ENCODE measurements around the gene AP5M1.

AP5M1 gene

GRCh38 chr14:57287745-57288144, 19.0 kb downstream of the AP5M1 start:
- POLR2A ChIA-PET = no interaction called here
- no peak for TF ChIP-seq CTCF (IDR thresholded peaks at IDR 0.05; ENCODE audit: insufficient read depth, low read length, missing control alignments)
- no peak for DNase-seq (ENCODE audit: low read depth, low spot score)
- CTCF ChIA-PET = no interaction called here
- H3K4me3 ChIP-seq (ENCODE audit: low read depth, low read length) = no peak overlapping the region

DNA sequence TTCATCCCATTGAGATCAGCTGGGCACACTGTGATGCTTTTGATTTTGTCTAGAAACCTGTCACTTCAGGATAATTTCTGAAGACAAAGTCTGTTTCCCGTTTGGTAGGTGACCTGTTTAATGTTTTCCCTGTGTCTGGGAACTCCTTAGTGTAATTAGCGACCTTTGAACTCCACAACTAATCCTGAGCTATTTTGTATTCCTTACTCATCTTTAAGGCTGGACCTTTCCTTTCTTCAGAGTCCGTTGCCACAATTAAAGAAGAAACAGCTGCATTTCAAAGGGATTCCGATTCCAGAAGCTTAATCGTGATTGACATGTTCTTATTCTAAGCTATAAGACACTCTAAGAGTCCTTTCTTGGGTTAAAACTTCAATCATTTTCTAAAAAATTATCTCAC, 22.0 kb downstream of the AP5M1 start:
- CTCF ChIA-PET = interaction anchor here (1.5 to 2.3 kb wide), 2 partner anchors 800 to 803 kb away, joined by 5 to 8 read pairs; no protein-coding TSS in a partner anchor
- no peak for DNase-seq (ENCODE audit: low read depth, low spot score)
- POLR2A ChIA-PET = no interaction called here
- no peak for TF ChIP-seq CTCF (IDR thresholded peaks at IDR 0.05; ENCODE audit: insufficient read depth, low read length, missing control alignments)
- no peak overlapping the region for H3K4me3 ChIP-seq (ENCODE audit: low read depth, low read length)

GRCh38 chr14:57291692-57292647, 23.2 kb downstream of the AP5M1 start:
- ChIA-PET POLR2A (no interaction called here), CTCF (interaction anchor here (2.3 kb wide), 1 partner anchor 804 kb away, joined by 8 read pairs; no protein-coding TSS in a partner anchor)
- no peak overlapping the region for H3K4me3 ChIP-seq (ENCODE audit: low read depth, low read length)
- DNase-seq (ENCODE audit: low read depth, low spot score) = no peak
- no peak for TF ChIP-seq CTCF (IDR thresholded peaks at IDR 0.05; ENCODE audit: insufficient read depth, low read length, missing control alignments)

DNA sequence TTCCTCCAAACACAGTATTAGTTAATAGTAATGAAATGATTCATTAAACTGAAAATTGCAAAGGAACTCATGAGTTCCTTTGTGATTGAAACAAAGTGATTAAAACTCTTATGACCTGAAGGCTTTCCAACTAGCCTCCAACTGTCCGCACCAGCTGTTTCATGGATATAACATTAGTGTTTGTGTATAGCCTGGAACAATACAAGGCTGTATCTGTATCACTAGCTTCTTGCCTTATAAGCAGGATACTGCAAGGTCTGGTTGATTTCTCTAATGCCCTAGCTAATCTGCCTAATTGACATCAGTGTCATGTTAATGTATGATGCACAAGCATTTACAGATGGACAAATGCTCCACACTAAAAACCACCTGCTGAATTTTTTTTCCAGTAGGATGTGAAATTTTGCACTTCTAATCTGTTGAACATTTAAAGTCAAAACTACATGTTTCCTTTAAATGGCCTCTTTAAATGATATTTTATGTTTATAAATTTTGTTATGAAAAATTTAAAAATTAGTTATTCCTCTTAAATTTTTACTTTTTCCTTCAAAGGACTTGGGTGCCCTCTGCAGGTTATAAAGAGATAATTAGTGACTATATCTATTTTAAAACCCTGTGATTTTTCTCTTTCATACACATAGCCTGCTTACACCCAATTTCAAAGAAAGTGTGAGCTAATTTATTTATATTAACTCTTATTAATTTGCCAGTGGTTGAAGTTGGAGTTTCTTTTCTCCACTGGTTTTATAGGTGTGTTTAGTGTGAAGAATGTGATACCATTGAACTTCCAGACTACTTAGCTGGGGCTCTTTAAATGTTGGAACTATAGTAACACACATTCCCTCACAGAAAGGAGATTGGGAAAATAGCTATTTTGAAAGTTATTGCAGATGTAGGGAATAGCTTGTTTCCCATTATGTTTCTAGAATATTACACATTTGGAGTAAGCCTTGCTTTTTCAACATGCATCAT, 25.4 kb downstream of the AP5M1 start:
- POLR2A ChIA-PET = no interaction called here
- TF ChIP-seq CTCF (IDR thresholded peaks at IDR 0.05; ENCODE audit: insufficient read depth, low read length, missing control alignments) = no peak
- CTCF ChIA-PET = interaction anchor here (0.6 to 2.9 kb wide), 22 partner anchors 9 to 807 kb away, joined by 3 to 31 read pairs (median 5); no protein-coding TSS in a partner anchor
- H3K4me3 ChIP-seq (ENCODE audit: low read depth, low read length) = no peak overlapping the region
- no peak for DNase-seq (ENCODE audit: low read depth, low spot score)

GRCh38 chr14:57295239-57295638, 26.5 kb downstream of the AP5M1 start:
- no peak overlapping the region for H3K4me3 ChIP-seq (ENCODE audit: low read depth, low read length)
- DNase-seq (ENCODE audit: low read depth, low spot score) = no peak
- CTCF ChIA-PET = interaction anchor here (1.3 to 2.9 kb wide), 7 partner anchors 14 to 808 kb away, joined by 4 to 31 read pairs (median 5); no protein-coding TSS in a partner anchor
- no peak for TF ChIP-seq CTCF (IDR thresholded peaks at IDR 0.05; ENCODE audit: insufficient read depth, low read length, missing control alignments)
- POLR2A ChIA-PET = no interaction called here

Measured in AG04449 (cell line).